Measurements from ENCODE around the gene GPT2. TPM values are rescaled to one million over a fixed set of nuclear protein-coding genes. Genes with fewer than 3 reads are reported as not detected.

GPT2 gene
- total and polyA plus RNA-seq, 2 donors (not counting 1 experiment from before 2014, with no cell fraction given) = 5.8 to 16.3 TPM

DNA sequence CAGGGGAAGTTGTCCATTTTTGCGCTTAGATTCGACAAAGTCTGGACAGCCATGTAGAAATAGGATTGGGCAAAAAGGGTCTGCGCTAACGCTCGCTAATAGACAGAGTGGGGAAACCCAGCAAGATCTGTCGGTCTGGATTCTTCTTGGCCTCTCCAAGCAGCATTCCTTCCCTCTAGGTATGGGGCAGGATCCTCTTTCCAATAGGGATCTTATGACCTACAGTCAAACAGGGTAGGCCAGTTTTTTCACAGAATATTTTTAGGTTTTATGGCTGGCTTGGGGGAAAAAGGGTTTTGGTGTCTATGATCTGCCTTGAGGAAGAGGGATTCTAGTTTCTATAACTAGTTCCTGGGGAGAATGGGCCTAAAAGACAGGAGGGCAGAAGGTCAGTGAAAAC lies 26.0 kb upstream of the GPT2 start:
- Histone ChIP-seq H3K9ac (ENCODE audit: insufficient read depth, low read length) (no peak overlapping the region), H2AFZ (ENCODE audit: low read length) (no peak overlapping the region), H3K27ac (ENCODE audit: insufficient read depth, low read length) (no peak overlapping the region), H3K27me3 (ENCODE audit: control insufficient read depth, insufficient read depth, low read length) (no peaks in the 10 kb centered on the region), H3K36me3 (ENCODE audit: control insufficient read depth, insufficient read depth, low read length) (no peaks in the 10 kb centered on the region), H3K9me3 (ENCODE audit: control insufficient read depth, insufficient read depth, low read depth, low read length) (no peaks in the 10 kb centered on the region), H4K20me1 (ENCODE audit: control insufficient read depth, extremely low read depth, insufficient read depth, low read length) (no peaks in the 10 kb centered on the region), H3K4me1 (ENCODE audit: control insufficient read depth, extremely low read depth, insufficient read depth, low read length) (peaks cover 5% of the 10 kb centered on the region), H3K79me2 (ENCODE audit: control insufficient read depth, insufficient read depth, low read length) (no peaks in the 10 kb centered on the region), H3K4me2 (ENCODE audit: extremely low read depth, insufficient read depth, low read length) (no peak overlapping the region), H3K4me3 (replicated peaks in 1 of 4; ENCODE audit: control extremely low read depth in 1 of 4, insufficient read depth in 1 of 4, low read depth in 3 of 4, low read length in 4 of 4) (no peak overlapping the region)
- TF ChIP-seq, protein P1, sequence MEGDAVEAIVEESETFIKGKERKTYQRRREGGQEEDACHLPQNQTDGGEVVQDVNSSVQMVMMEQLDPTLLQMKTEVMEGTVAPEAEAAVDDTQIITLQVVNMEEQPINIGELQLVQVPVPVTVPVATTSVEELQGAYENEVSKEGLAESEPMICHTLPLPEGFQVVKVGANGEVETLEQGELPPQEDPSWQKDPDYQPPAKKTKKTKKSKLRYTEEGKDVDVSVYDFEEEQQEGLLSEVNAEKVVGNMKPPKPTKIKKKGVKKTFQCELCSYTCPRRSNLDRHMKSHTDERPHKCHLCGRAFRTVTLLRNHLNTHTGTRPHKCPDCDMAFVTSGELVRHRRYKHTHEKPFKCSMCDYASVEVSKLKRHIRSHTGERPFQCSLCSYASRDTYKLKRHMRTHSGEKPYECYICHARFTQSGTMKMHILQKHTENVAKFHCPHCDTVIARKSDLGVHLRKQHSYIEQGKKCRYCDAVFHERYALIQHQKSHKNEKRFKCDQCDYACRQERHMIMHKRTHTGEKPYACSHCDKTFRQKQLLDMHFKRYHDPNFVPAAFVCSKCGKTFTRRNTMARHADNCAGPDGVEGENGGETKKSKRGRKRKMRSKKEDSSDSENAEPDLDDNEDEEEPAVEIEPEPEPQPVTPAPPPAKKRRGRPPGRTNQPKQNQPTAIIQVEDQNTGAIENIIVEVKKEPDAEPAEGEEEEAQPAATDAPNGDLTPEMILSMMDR (conservative IDR thresholded peaks at IDR 0.05 in 1 of 2, IDR thresholded peaks at IDR 0.05 in 1 of 2; ENCODE audit: low read depth in 1 of 2, low read length in 2 of 2) = no peak
- TF ChIP-seq EZH2 (IDR thresholded peaks at IDR 0.05; ENCODE audit: low read length, missing control alignments) = no peak
- no peak for DNase-seq (ENCODE audit: low read depth in 2 of 2)

DNA sequence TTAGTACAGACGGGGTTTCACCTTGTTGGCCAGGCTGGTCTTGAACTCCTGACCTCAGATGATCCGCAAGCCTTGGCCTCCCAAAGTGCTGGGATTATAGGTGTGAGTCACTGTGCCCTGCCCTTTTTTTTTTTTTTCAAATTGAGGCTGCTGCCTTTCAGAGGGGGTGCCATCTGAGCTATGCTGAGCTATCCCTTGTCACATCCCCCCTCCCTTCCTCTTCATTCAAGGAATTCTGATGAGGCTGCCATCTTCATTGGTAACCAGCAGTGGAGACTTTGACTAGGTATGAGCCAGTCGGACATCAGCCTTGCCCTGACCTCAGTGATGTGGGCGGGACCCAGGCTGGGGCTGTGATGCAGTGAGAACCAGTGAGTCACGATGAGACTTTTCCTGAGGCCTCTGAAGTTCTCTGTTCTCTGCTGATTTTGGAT lies 24.4 kb upstream of the GPT2 start:
- no peak overlapping the region for H3K4me3 ChIP-seq (replicated peaks in 1 of 4; ENCODE audit: control extremely low read depth in 1 of 4, insufficient read depth in 1 of 4, low read depth in 3 of 4, low read length in 4 of 4)
- H2AFZ ChIP-seq (ENCODE audit: low read length) = no peak overlapping the region
- no peaks in the 10 kb centered on the region for H3K27me3 ChIP-seq (ENCODE audit: control insufficient read depth, insufficient read depth, low read length)
- H3K4me2 ChIP-seq (ENCODE audit: extremely low read depth, insufficient read depth, low read length) = no peak overlapping the region
- no peak overlapping the region for H3K9ac ChIP-seq (ENCODE audit: insufficient read depth, low read length)
- no peak overlapping the region for H3K27ac ChIP-seq (ENCODE audit: insufficient read depth, low read length)
- H3K9me3 ChIP-seq (ENCODE audit: control insufficient read depth, insufficient read depth, low read depth, low read length) = no peaks in the 10 kb centered on the region
- DNase-seq (ENCODE audit: low read depth in 2 of 2) = peak; percentile 73 to 86
- no peaks in the 10 kb centered on the region for H3K79me2 ChIP-seq (ENCODE audit: control insufficient read depth, insufficient read depth, low read length)
- peaks cover 5% of the 10 kb centered on the region for H3K4me1 ChIP-seq (ENCODE audit: control insufficient read depth, extremely low read depth, insufficient read depth, low read length)
- no peaks in the 10 kb centered on the region for H3K36me3 ChIP-seq (ENCODE audit: control insufficient read depth, insufficient read depth, low read length)
- no peak for TF ChIP-seq EZH2 (IDR thresholded peaks at IDR 0.05; ENCODE audit: low read length, missing control alignments)
- TF ChIP-seq, protein P1 (conservative IDR thresholded peaks at IDR 0.05 in 1 of 2, IDR thresholded peaks at IDR 0.05 in 1 of 2; ENCODE audit: low read depth in 1 of 2, low read length in 2 of 2) = no peak
- H4K20me1 ChIP-seq (ENCODE audit: control insufficient read depth, extremely low read depth, insufficient read depth, low read length) = no peaks in the 10 kb centered on the region

DNA sequence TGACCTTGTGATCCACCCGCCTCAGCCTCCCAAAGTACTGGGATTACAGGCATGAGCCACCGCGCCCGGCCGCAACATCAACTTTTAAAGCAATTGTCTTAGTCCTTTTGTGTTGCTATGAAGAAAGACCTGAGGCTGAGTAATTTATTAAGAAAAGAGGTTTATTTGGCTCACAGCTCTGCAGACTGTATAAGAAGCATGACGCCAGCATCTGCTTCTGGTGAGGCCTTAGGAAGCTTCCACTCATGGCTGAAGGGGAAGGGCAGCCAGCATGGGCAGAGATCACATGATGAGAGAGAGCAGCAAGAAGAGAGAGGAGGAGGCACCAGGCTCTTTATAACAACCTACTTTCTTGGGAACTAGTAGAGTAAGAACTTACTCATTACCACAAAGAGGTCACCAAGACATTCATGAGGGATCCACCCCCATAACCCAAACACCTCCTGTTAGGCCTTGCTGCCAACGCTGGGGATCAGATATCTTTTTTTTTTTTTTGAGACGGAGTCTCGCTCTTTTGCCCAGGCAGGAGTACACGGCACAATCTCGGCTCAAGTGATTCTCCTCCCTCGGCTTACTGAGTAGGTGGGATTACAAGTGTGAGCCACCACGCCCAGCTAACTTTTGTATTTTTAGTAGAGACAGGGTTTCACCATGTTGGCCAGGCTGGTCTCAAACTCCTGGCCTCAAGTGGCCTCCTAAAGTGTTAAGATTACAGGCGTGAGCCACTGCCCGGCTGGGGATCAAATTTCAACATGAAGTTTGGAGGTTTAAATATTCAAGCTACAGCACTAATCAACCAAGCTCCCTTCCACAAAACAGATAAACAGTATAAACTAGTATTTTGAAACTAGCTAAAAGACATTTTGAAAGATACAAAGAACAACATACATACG lies 21.4 kb upstream of the GPT2 start:
- H3K4me3 ChIP-seq (replicated peaks in 1 of 4; ENCODE audit: control extremely low read depth in 1 of 4, insufficient read depth in 1 of 4, low read depth in 3 of 4, low read length in 4 of 4) = no peak overlapping the region

More for the DNA sequence above, 21.4 kb upstream of the GPT2 start:
- H2AFZ ChIP-seq (ENCODE audit: low read length) = no peak overlapping the region
- H4K20me1 ChIP-seq (ENCODE audit: control insufficient read depth, extremely low read depth, insufficient read depth, low read length) = no peaks in the 10 kb centered on the region
- peaks cover 5% of the 10 kb centered on the region for H3K4me1 ChIP-seq (ENCODE audit: control insufficient read depth, extremely low read depth, insufficient read depth, low read length)
- H3K9me3 ChIP-seq (ENCODE audit: control insufficient read depth, insufficient read depth, low read depth, low read length) = no peaks in the 10 kb centered on the region
- TF ChIP-seq, protein P1 (conservative IDR thresholded peaks at IDR 0.05 in 1 of 2, IDR thresholded peaks at IDR 0.05 in 1 of 2; ENCODE audit: low read depth in 1 of 2, low read length in 2 of 2) = no peak
- TF ChIP-seq EZH2 (IDR thresholded peaks at IDR 0.05; ENCODE audit: low read length, missing control alignments) = no peak
- no peak overlapping the region for H3K9ac ChIP-seq (ENCODE audit: insufficient read depth, low read length)
- DNase-seq (ENCODE audit: low read depth in 2 of 2) = peak in 1 of 2 donors; percentile 49
- no peaks in the 10 kb centered on the region for H3K36me3 ChIP-seq (ENCODE audit: control insufficient read depth, insufficient read depth, low read length)
- H3K27ac ChIP-seq (ENCODE audit: insufficient read depth, low read length) = no peak overlapping the region
- no peaks in the 10 kb centered on the region for H3K79me2 ChIP-seq (ENCODE audit: control insufficient read depth, insufficient read depth, low read length)
- no peaks in the 10 kb centered on the region for H3K27me3 ChIP-seq (ENCODE audit: control insufficient read depth, insufficient read depth, low read length)
- no peak overlapping the region for H3K4me2 ChIP-seq (ENCODE audit: extremely low read depth, insufficient read depth, low read length)

All from fibroblast of lung (primary cell).